Measurements from ENCODE around the gene UBE2E2.

The UBE2E2 gene

GRCh38 chr3:23594894-23595670 lies 392.0 kb downstream of the UBE2E2 start:
- no peak for DNase-seq (ENCODE audit: low read depth, low spot score)
- ChIA-PET POLR2A (no interaction called here), CTCF (no interaction called here)
- peak; percentile 6 for TF ChIP-seq CTCF (IDR thresholded peaks at IDR 0.05; ENCODE audit: insufficient read depth, low read length, missing control alignments)
- no peak overlapping the region for H3K4me3 ChIP-seq (ENCODE audit: low read depth, low read length)

- H3K4me3 ChIP-seq (ENCODE audit: low read depth, low read length) = no peak overlapping the region
- ChIA-PET POLR2A (no interaction called here), CTCF (no interaction called here)
- TF ChIP-seq CTCF (IDR thresholded peaks at IDR 0.05; ENCODE audit: insufficient read depth, low read length, missing control alignments) = no peak
- no peak for DNase-seq (ENCODE audit: low read depth, low spot score)
These were observed 392.7 kb downstream of the UBE2E2 start for GRCh38 chr3:23595851-23596250.

- H3K4me3 ChIP-seq (ENCODE audit: low read depth, low read length) = no peak overlapping the region
- ChIA-PET POLR2A (interaction anchor here (1.0 kb wide), 1 partner anchor 113 kb away, joined by 3 read pairs; no protein-coding TSS in a partner anchor), CTCF (no interaction called here)
- peak; percentile 79 for DNase-seq (ENCODE audit: low read depth, low spot score)
- TF ChIP-seq CTCF (IDR thresholded peaks at IDR 0.05; ENCODE audit: insufficient read depth, low read length, missing control alignments) = no peak
These were observed 397.2 kb downstream of the UBE2E2 start for GRCh38 chr3:23600167-23600871.

GRCh38 chr3:23601091-23601822 lies 398.1 kb downstream of the UBE2E2 start:
- TF ChIP-seq CTCF (IDR thresholded peaks at IDR 0.05; ENCODE audit: insufficient read depth, low read length, missing control alignments) = no peak
- CTCF ChIA-PET = no interaction called here

GRCh38 chr3:23602971-23603370 lies 399.8 kb downstream of the UBE2E2 start:
- DNase-seq (ENCODE audit: low read depth, low spot score) = no peak
- CTCF ChIA-PET = no interaction called here
- H3K4me3 ChIP-seq (ENCODE audit: low read depth, low read length) = no peak overlapping the region
- TF ChIP-seq CTCF (IDR thresholded peaks at IDR 0.05; ENCODE audit: insufficient read depth, low read length, missing control alignments) = no peak
- POLR2A ChIA-PET = no interaction called here

More at GRCh38 chr3:23601091-23601822, 398.1 kb downstream of the UBE2E2 start:
- POLR2A ChIA-PET = interaction anchor here (0.6 to 1.0 kb wide), 2 partner anchors 112 to 316 kb away, joined by 3 read pairs; partner anchors contain the start of genes NKIRAS1 and RPL15
- no peak for DNase-seq (ENCODE audit: low read depth, low spot score)
- no peak overlapping the region for H3K4me3 ChIP-seq (ENCODE audit: low read depth, low read length)
